Vagina (tissue), 2 donors: ENCODE data around the gene SLC39A11. TPM values are rescaled to one million over a fixed set of nuclear protein-coding genes. Genes with fewer than 3 reads are reported as not detected.

Experiments used
- DNase-seq, 2 donors: peaks; one replicate each; pipeline ENCODE4 v3.0.0-alpha.2; 2017; ENCODE audit errors: extremely low spot score in 2 of 2
- H3K27ac ChIP-seq: fragments of 200-600 bp; sonication (generic); one replicate; pipeline ENCODE4 v1.5.1; 2019
- H3K27me3 ChIP-seq: fragments of 200-600 bp; sonication (generic); one replicate; pipeline ENCODE4 v1.5.1; 2019
- H3K36me3 ChIP-seq, 2 donors: fragments of 200-600 bp; sonication (generic); one replicate each; pipeline ENCODE4 v1.5.1; 2017 to 2019
- H3K4me1 ChIP-seq: fragments of 200-600 bp; sonication (generic); one replicate; pipeline ENCODE4 v1.5.1; 2019
- H3K4me3 ChIP-seq, 2 donors: fragments of 200-600 bp; sonication (generic); 1 replicate in 1 of 2; 2 replicates in 1 of 2; pipeline ENCODE4 v1.5.1; 2016 to 2019
- H3K9me3 ChIP-seq: fragments of 200-600 bp; sonication (generic); one replicate; pipeline ENCODE4 v1.5.1; 2019
- CTCF ChIP-seq, 3 experiments: fragments of 450-650 bp in 2 of 3; fragments of 200-600 bp in 1 of 3; sonication (generic) in 1 of 3; IDR thresholded peaks; one replicate each; pipeline ENCODE4 v1.5.1; 2017 to 2019; ENCODE audit warnings: antibody characterized with exemption in 3 of 3, mild to moderate bottlenecking in 2 of 3, moderate library complexity in 2 of 3
- POLR2A ChIP-seq, 2 donors: fragments of 450-650 bp; IDR thresholded peaks; one replicate each; pipeline ENCODE4 v1.6.1; 2017; ENCODE audit warnings: antibody characterized with exemption in 2 of 2, mild to moderate bottlenecking in 2 of 2, moderate library complexity in 2 of 2
- POLR2AphosphoS5 ChIP-seq, 2 donors: sonication (generic); formaldehyde crosslinking; IDR thresholded peaks; one replicate each; pipeline ENCODE4 v1.9.0; 2017; ENCODE audit warnings: antibody characterized with exemption in 2 of 2, mild to moderate bottlenecking in 2 of 2, low read depth in 1 of 2; ENCODE audit not compliant: insufficient read depth in 1 of 2
- intact Hi-C: fragments of 100-400 bp; cut with DNase I; formaldehyde crosslinking; loops from one replicate; pipeline ENCODE4 v1.15.1; 2023
- total RNA-seq: library from RNA; depleted of rRNA; stranded (reverse); fragments of >200 nt; gene quantifications from one replicate; pipeline ENCODE4 v1.2.3, GENCODE V29; 2016

The SLC39A11 gene
- total RNA-seq, 1 donor from 2014 or later: 22.6 TPM

DNA sequence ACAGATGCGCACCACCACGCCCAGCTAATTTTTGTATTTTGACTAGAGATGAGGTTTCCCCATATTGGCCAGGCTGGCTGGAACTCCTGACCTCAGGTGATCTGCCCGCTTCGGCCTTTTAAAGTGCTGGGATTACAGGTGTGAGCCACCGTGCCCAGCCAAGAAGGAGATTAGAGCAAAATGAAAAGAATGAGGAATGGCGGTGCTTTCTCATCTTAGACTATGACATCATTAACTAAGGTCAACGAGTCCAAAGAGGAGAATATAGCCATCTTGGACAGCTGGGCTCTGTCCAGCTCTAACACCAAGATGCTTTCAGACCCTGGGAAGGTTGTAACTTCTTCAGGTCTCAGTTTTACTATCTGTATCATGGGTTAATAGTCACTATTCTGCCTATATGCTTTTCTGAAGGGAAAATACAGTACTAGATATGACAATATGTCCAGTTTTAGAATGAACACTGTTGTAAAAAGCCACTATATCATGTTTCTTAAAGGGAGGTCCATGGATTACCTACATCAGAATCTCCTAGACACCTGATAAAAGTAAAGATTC is 76.7 kb downstream of the SLC39A11 start:
- TF ChIP-seq CTCF (IDR thresholded peaks at IDR 0.05): no peak
- TF ChIP-seq POLR2AphosphoS5 (IDR thresholded peaks at IDR 0.05; ENCODE audit: insufficient read depth in 1 of 2, low read depth in 1 of 2): no peak
- no peak for TF ChIP-seq POLR2A (IDR thresholded peaks at IDR 0.05)
- intact Hi-C loops: no loop called here

GRCh38 chr17:73013816-73014663 is 78.4 kb downstream of the SLC39A11 start:
- Histone ChIP-seq H3K27ac (no peak overlapping the region), H3K4me3 (no peak overlapping the region), H3K9me3 (no peaks in the 10 kb centered on the region), H3K4me1 (no peaks in the 10 kb centered on the region), H3K27me3 (no peaks in the 10 kb centered on the region), H3K36me3 (no peaks in the 10 kb centered on the region)
- TF ChIP-seq POLR2AphosphoS5 (IDR thresholded peaks at IDR 0.05; ENCODE audit: insufficient read depth in 1 of 2, low read depth in 1 of 2) (no peak), CTCF (IDR thresholded peaks at IDR 0.05) (no peak), POLR2A (IDR thresholded peaks at IDR 0.05) (no peak)
- intact Hi-C loops: no loop called here
- no peak for DNase-seq

More for the DNA sequence above, 76.7 kb downstream of the SLC39A11 start:
- Histone ChIP-seq H3K27me3 (no peaks in the 10 kb centered on the region), H3K9me3 (no peaks in the 10 kb centered on the region), H3K4me1 (no peaks in the 10 kb centered on the region), H3K27ac (no peak overlapping the region), H3K36me3 (no peaks in the 10 kb centered on the region), H3K4me3 (no peak overlapping the region)
- no peak for DNase-seq

GRCh38 chr17:73013301-73013700 is 79.2 kb downstream of the SLC39A11 start:
- Histone ChIP-seq H3K4me3 (no peak overlapping the region), H3K9me3 (no peaks in the 10 kb centered on the region), H3K36me3 (no peaks in the 10 kb centered on the region), H3K27me3 (no peaks in the 10 kb centered on the region), H3K27ac (no peak overlapping the region), H3K4me1 (no peaks in the 10 kb centered on the region)
- TF ChIP-seq POLR2AphosphoS5 (IDR thresholded peaks at IDR 0.05; ENCODE audit: insufficient read depth in 1 of 2, low read depth in 1 of 2): no peak
- TF ChIP-seq POLR2A (IDR thresholded peaks at IDR 0.05): no peak
- TF ChIP-seq CTCF (IDR thresholded peaks at IDR 0.05): no peak
- no peak for DNase-seq
- intact Hi-C loops: no loop called here

DNA sequence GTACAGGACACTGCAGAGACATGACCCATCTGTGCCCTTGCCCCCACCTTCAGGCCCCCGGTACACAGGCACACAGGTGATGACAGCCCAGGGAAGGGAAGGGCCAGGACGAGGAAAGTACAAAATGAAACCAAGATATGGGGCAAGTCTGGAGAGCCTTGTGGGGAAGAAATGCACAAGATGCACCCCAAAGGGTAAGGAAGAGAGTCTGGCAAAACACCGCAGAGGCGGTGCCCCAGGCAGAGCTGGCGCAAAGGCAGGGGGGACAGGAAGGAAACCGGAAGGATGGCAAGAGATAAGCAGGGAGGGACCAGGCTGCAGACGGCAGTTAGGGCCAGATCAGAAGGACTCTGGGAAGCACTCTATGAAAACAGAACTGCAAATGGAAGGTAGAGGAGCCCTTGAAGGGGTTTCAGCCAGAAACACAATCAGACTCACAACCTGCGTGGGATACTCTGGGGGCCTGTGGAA is 81.4 kb downstream of the SLC39A11 start:
- no peaks in the 10 kb centered on the region for H3K36me3 ChIP-seq
- H3K9me3 ChIP-seq: no peaks in the 10 kb centered on the region
- H3K4me3 ChIP-seq: no peak overlapping the region
- TF ChIP-seq POLR2AphosphoS5 (IDR thresholded peaks at IDR 0.05; ENCODE audit: insufficient read depth in 1 of 2, low read depth in 1 of 2) (no peak), POLR2A (IDR thresholded peaks at IDR 0.05) (no peak), CTCF (IDR thresholded peaks at IDR 0.05) (no peak)
- no peaks in the 10 kb centered on the region for H3K27me3 ChIP-seq
- DNase-seq: no peak
- H3K27ac ChIP-seq: no peak overlapping the region
- H3K4me1 ChIP-seq: peaks cover 5% of the 10 kb centered on the region
- intact Hi-C loops: no loop called here

DNA sequence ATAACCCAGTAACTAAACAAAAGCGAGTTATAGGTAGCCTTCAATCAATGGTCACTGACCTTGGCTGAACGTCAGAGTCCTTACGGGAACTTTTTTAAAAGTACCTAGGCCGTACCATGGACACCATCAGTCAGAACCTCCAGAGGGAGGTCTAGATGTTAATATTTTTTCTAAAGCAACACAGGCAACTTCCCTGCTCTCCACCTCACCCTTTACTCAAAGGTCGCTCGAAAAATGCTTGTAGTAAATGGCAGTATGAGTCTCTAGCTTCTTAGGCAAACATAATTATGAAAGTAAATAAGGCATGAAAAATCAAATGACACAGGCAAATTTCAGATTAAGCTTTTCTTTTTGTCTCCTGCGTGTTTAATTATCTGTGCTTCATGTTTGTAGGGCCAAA is 82.1 kb downstream of the SLC39A11 start:
- H3K27ac ChIP-seq: no peak overlapping the region

More for the DNA sequence above, 82.1 kb downstream of the SLC39A11 start:
- no peaks in the 10 kb centered on the region for H3K36me3 ChIP-seq
- no peak for TF ChIP-seq POLR2AphosphoS5 (IDR thresholded peaks at IDR 0.05; ENCODE audit: insufficient read depth in 1 of 2, low read depth in 1 of 2)
- no peak for TF ChIP-seq POLR2A (IDR thresholded peaks at IDR 0.05)
- DNase-seq: no peak
- intact Hi-C loops: no loop called here
- H3K9me3 ChIP-seq: no peaks in the 10 kb centered on the region
- no peaks in the 10 kb centered on the region for H3K27me3 ChIP-seq
- no peak overlapping the region for H3K4me3 ChIP-seq
- peaks cover 5% of the 10 kb centered on the region for H3K4me1 ChIP-seq
